K562 (cell line): ENCODE results near the gene TRIM32. TPM values are rescaled to one million over a fixed set of nuclear protein-coding genes. Genes with fewer than 3 reads are reported as not detected.
A peak's percentile ranks its signal among the peaks of the same experiment; 100 is the strongest.

ENCODE experiments used
- ATAC-seq: fragments of 200-7000 bp; cut with Tn5 transposase; 3 replicates; pipeline ENCODE4 v1.9.1; 2020; ENCODE audit warnings: moderate library complexity
- BruUV-seq: library from RNA; stranded (reverse); fragments of 400-500 nt; replicated peaks from 2 replicates; lab custom pipeline; 2021; lab: Mats Ljungman, UMichigan
- CTCF ChIA-PET: fragments of 300-600 bp; formaldehyde crosslinking; extraction: SDS; loops from one replicate; lab custom pipeline; 2021; ENCODE audit warnings: low intra/inter-chr PET ratio; lab: Yijun Ruan, JAX
- POLR2A ChIA-PET: fragments of 300-600, 350-650 bp; sonication (Branson Sonifier 250); formaldehyde crosslinking; extraction: SDS; loops from one replicate; lab custom pipeline; 2021; ENCODE audit warnings: antibody characterized with exemption, inconsistent platforms; lab: Yijun Ruan, JAX
- DNase-seq, 4 experiments: peaks; one replicate each; pipeline versions ENCODE4 v3.0.0 to v3.0.0-alpha.2; 2011 to 2018; ENCODE audit warnings: low spot score in 3 of 4, mixed read lengths in 3 of 4; ENCODE audit errors: extremely low read depth in 1 of 4
- FAIRE-seq: peaks from 2 replicates; lab custom pipeline; 2011; peaks lifted over from hg19 to GRCh38; lab: Jason Lieb, UNC
- H2AFZ ChIP-seq: 2 replicates; pipeline ENCODE4 v1.6.0; 2011; ENCODE audit warnings: low read depth, low read length, control low read depth, inconsistent platforms
- H3K27ac ChIP-seq: fragments of 200-600 bp; 3 replicates; pipeline ENCODE4 v1.8.0; 2011; ENCODE audit warnings: low read depth, mild to moderate bottlenecking, control low read depth, inconsistent platforms, low read length, moderate library complexity, mixed read lengths; ENCODE audit errors: extremely low read depth
- H3K27me3 ChIP-seq, 2 experiments: fragments of 300-600 bp in 1 of 2; 2 replicates in 1 of 2; 3 replicates in 1 of 2; pipeline versions ENCODE4 v1.6.0 to v1.8.0; 2011; ENCODE audit warnings: inconsistent platforms in 2 of 2, low read length in 2 of 2, mild to moderate bottlenecking in 1 of 2, mixed read lengths in 1 of 2, moderate library complexity in 1 of 2; ENCODE audit not compliant: control insufficient read depth in 2 of 2, insufficient read depth in 2 of 2
- H3K36me3 ChIP-seq: fragments of 300-600 bp; 3 replicates; pipeline ENCODE4 v1.8.0; 2011; ENCODE audit warnings: mild to moderate bottlenecking, low read length, inconsistent platforms; ENCODE audit not compliant: control insufficient read depth, insufficient read depth
- H3K4me1 ChIP-seq, 2 experiments: fragments of 200-600 bp in 1 of 2; replicated peaks in 1 of 2; 2 replicates in 1 of 2; 3 replicates in 1 of 2; pipeline versions ENCODE4 v1.5.1 to v1.8.0; 2011; ENCODE audit warnings: inconsistent platforms in 2 of 2, low read length in 2 of 2, mild to moderate bottlenecking in 1 of 2, mixed read lengths in 1 of 2, moderate library complexity in 1 of 2; ENCODE audit not compliant: control insufficient read depth in 2 of 2, insufficient read depth in 2 of 2
- H3K4me2 ChIP-seq: 2 replicates; pipeline ENCODE4 v1.6.1; 2011; ENCODE audit warnings: low read length, control low read depth, inconsistent platforms, mixed read lengths; ENCODE audit not compliant: insufficient read depth
- H3K4me3 ChIP-seq: fragments of 200-600 bp; sonication (generic), shearing (Covaris generic); 2 replicates; pipeline ENCODE4 v1.5.1; 2016; ENCODE audit warnings: control low read depth, inconsistent platforms
- H3K79me2 ChIP-seq: fragments of 200-600 bp; 3 replicates; pipeline ENCODE4 v1.8.0; 2011; ENCODE audit warnings: low read length, inconsistent platforms; ENCODE audit not compliant: control insufficient read depth, insufficient read depth
- H3K9ac ChIP-seq, 2 experiments: 2 replicates each; pipeline versions ENCODE4 v1.6.0 to v1.6.1; 2011; ENCODE audit warnings: low read depth in 2 of 2, low read length in 2 of 2, control low read depth in 1 of 2, inconsistent platforms in 1 of 2, mild to moderate bottlenecking in 1 of 2, mixed read lengths in 1 of 2; ENCODE audit not compliant: insufficient read depth in 1 of 2
- H3K9me1 ChIP-seq: one replicate; pipeline ENCODE4 v1.6.0; 2011; ENCODE audit warnings: inconsistent platforms, mild to moderate bottlenecking, low read length, moderate library complexity; ENCODE audit not compliant: control insufficient read depth, insufficient read depth
- H3K9me3 ChIP-seq: replicated peaks from 2 replicates; pipeline ENCODE4 v1.5.1; 2011; ENCODE audit warnings: low read depth, low read length, inconsistent platforms; ENCODE audit not compliant: control insufficient read depth, insufficient read depth
- H4K20me1 ChIP-seq: replicated peaks from 2 replicates; pipeline ENCODE4 v1.6.1; 2011; ENCODE audit warnings: low read length, inconsistent platforms, mixed read lengths; ENCODE audit not compliant: control insufficient read depth, insufficient read depth
- HLTF ChIP-seq: fragments of 450-650 bp; IDR thresholded peaks from 2 replicates; pipeline ENCODE4 v1.6.1; 2016
- MEF2A ChIP-seq: IDR thresholded peaks from 2 replicates; pipeline ENCODE4 v1.6.1; 2011; ENCODE audit warnings: low read depth, mild to moderate bottlenecking, low read length, moderate library complexity; ENCODE audit not compliant: control insufficient read depth
- NFE2 ChIP-seq: IDR thresholded peaks from 2 replicates; pipeline ENCODE4 v1.6.1; 2014; ENCODE audit warnings: antibody characterized with exemption, low read depth
- RAD21 ChIP-seq, 2 experiments: fragments of 250-450 bp in 1 of 2; fragments of 450-650 bp in 1 of 2; sonication (Bioruptor Pico) in 1 of 2; formaldehyde crosslinking in 1 of 2; IDR thresholded peaks in 1 of 2; conservative IDR thresholded peaks in 1 of 2; 2 replicates each; pipeline versions ENCODE4 v1.4.0 to v1.8.0; 2020 to 2022; ENCODE audit warnings: mild to moderate bottlenecking in 2 of 2, moderate library complexity in 1 of 2
- ZNF24 ChIP-seq: fragments of 450-650 bp; IDR thresholded peaks from 2 replicates; pipeline ENCODE4 v1.6.1; 2016
- WGBS: fragments of 100-300 bp; shearing (Covaris generic); methylation state at CpG from one replicate; pipeline ENCODE4 v1.1.6; 2016; ENCODE audit warnings: low coverage, mixed read lengths; ENCODE audit not compliant: insufficient coverage; ENCODE audit errors: missing lambda C conversion rate; 5-methylcytosine and 5-hydroxymethylcytosine counted together
- in situ Hi-C: fragments of 300-500 bp; cut with MboI; formaldehyde crosslinking; loops from 4 replicates; pipeline ENCODE4 v1.15.0; 2018; ENCODE audit warnings: inconsistent platforms, mixed read lengths
- intact Hi-C: fragments of 100-400 bp; cut with micrococcal nuclease; formaldehyde crosslinking; loops from 2 replicates; pipeline ENCODE4 v1.14.2; 2022
- polyA plus RNA-seq, 8 experiments: library from polyadenylated mRNA; depleted of rRNA in 4 of 8; stranded (reverse) in 5 of 8; unstranded in 3 of 8; fragments of >200 nt; fragmentation: Nextera tagmentation in 2 of 8; fragmentation: Illumina TruSeq in 1 of 8; extraction: Ambion mirVana in 2 of 8; extraction: Trizol in 1 of 8; gene quantifications; 2 replicates each; pipeline versions ENCODE4 v1.2.1 to v1.2.3, GENCODE V29; 2011 to 2014; ENCODE audit warnings: inconsistent platforms in 1 of 8, missing spikeins in 1 of 8
- total RNA-seq, 7 experiments: library from RNA; depleted of rRNA in 6 of 7; stranded (reverse); fragments of >200 nt in 6 of 7; fragmentation: Illumina TruSeq in 2 of 7; extraction: Trizol in 2 of 7; gene quantifications; 2 replicates each; pipeline versions ENCODE4 v1.2.1 to v1.2.3, GENCODE V29; 2011 to 2021; ENCODE audit warnings: low replicate concordance in 1 of 7
- TF ChIP-seq, protein P1 (sequence below): fragments of 450-650 bp; formaldehyde crosslinking; IDR thresholded peaks from 2 replicates; pipeline ENCODE4 v1.4.0; 2020; ENCODE audit warnings: mild to moderate bottlenecking, moderate library complexity
- TF ChIP-seq, protein P2 (sequence below), 3 experiments: IDR thresholded peaks in 2 of 3; conservative IDR thresholded peaks in 1 of 3; 2 replicates each; pipeline ENCODE4 v1.5.1; 2011 to 2012; ENCODE audit warnings: low read length in 3 of 3, mild to moderate bottlenecking in 3 of 3, control low read depth in 2 of 3, improper control_type of control experiment in 1 of 3, inconsistent platforms in 1 of 3, low read depth in 1 of 3, mixed read lengths in 1 of 3, moderate library complexity in 1 of 3; ENCODE audit not compliant: insufficient read depth in 2 of 3
- TF ChIP-seq, protein P3 (sequence below), 2 experiments: fragments of 450-650 bp; formaldehyde crosslinking in 1 of 2; IDR thresholded peaks; 2 replicates each; pipeline versions ENCODE4 v1.4.0 to v1.6.1; 2014 to 2020; ENCODE audit warnings: mild to moderate bottlenecking in 2 of 2, borderline replicate concordance in 1 of 2, low read depth in 1 of 2

The TRIM32 gene
- total and polyA plus RNA-seq, 9 of the 15 experiments (the other 6 are each of a cell fraction or from before 2014, with no cell fraction given) = 3.5 to 9.4 (median 5.9) TPM

DNA sequence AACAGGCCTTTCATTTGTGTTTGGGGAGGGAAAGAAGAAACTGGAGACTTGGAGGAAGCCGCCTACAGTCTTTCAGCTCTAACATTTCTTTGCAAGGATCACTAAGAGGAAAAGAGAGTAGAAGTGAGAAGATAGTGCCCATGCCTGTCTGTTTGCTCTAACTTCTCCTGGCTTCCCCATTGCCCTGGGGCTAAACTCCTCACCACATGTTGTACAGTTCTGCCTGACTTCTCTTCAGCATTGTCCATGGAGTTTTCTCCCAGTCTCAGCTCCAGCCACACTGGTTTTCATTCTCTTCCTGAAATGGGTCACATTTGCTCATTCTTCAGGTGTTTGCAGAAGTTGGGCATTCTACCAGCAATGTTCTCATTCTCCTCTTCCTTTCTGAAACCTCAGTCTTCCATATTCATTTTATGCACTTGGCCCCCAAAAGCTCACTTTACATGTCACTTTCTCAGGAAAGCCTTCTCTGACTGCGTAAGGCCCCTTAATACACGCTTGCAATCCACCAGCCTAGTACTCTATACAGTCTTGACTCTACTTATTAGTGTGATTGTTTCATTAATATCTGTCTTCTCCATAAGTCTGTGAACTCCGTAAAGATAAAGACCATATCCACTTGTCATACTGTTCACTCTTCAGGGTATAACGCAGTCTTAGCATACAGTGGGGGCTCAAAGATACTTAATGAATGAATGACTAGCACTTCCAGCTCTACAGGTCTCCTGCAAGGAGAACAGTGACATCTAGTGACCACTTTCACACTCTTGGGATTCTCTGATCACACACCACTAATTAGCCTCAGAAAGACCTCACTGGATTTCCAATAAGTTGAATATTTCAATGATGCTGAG lies 40.2 kb upstream of the TRIM32 start:
- Histone ChIP-seq H3K79me2 (no peaks in the 10 kb centered on the region), H2AFZ (no peak overlapping the region), H3K4me1 (no peaks in the 10 kb centered on the region), H3K27me3 (no peaks in the 10 kb centered on the region), H3K4me2 (no peak overlapping the region), H4K20me1 (no peaks in the 10 kb centered on the region), H3K9me3 (no peaks in the 10 kb centered on the region), H3K4me3 (no peak overlapping the region), H3K36me3 (no peaks in the 10 kb centered on the region), H3K27ac (no peak overlapping the region), H3K9ac (no peak overlapping the region), H3K9me1 (no peaks in the 10 kb centered on the region)
- FAIRE-seq (peak; percentile 75), ATAC-seq (peak; percentile 88), DNase-seq (peak in 3 of 4 experiments; percentile 9 to 40 (median 18))
- in situ Hi-C loops (no loop called here), intact Hi-C loops (loop anchor here (1.0 to 5.0 kb wide), 4 partner anchors 58 to 1055 kb away; partner anchors contain the start of gene PAPPA)
- POLR2A ChIA-PET = interaction anchor here (0.7 to 0.8 kb wide), 2 partner anchors 11 to 99 kb away, joined by 3 to 4 read pairs; no protein-coding TSS in a partner anchor
- CTCF ChIA-PET = interaction anchor here (0.9 to 1.3 kb wide), 3 partner anchors 497 to 1052 kb away, joined by 3 read pairs; no protein-coding TSS in a partner anchor
- 5% methylated on average over 5 of the region's 5 CpGs for WGBS
- BruUV-seq = no TSS peak
- TF ChIP-seq MEF2A (no peak), RAD21 (CRISPR knock-in tag; conservative IDR thresholded peaks at IDR 0.05 in 1 of 2, IDR thresholded peaks at IDR 0.05 in 1 of 2) (peak; percentile 72 to 74), NFE2 (peak; percentile 18; the same call in 1 of the 2 replicates), ZNF24 (peak; percentile 75), HLTF (no peak)
- TF ChIP-seq, protein P1, sequence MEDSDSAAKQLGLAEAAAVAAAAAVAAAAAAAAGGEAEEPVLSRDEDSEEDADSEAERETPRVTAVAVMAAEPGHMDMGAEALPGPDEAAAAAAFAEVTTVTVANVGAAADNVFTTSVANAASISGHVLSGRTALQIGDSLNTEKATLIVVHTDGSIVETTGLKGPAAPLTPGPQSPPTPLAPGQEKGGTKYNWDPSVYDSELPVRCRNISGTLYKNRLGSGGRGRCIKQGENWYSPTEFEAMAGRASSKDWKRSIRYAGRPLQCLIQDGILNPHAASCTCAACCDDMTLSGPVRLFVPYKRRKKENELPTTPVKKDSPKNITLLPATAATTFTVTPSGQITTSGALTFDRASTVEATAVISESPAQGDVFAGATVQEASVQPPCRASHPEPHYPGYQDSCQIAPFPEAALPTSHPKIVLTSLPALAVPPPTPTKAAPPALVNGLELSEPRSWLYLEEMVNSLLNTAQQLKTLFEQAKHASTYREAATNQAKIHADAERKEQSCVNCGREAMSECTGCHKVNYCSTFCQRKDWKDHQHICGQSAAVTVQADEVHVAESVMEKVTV (CRISPR knock-in tag) = peak; percentile 55
- TF ChIP-seq, protein P2, sequence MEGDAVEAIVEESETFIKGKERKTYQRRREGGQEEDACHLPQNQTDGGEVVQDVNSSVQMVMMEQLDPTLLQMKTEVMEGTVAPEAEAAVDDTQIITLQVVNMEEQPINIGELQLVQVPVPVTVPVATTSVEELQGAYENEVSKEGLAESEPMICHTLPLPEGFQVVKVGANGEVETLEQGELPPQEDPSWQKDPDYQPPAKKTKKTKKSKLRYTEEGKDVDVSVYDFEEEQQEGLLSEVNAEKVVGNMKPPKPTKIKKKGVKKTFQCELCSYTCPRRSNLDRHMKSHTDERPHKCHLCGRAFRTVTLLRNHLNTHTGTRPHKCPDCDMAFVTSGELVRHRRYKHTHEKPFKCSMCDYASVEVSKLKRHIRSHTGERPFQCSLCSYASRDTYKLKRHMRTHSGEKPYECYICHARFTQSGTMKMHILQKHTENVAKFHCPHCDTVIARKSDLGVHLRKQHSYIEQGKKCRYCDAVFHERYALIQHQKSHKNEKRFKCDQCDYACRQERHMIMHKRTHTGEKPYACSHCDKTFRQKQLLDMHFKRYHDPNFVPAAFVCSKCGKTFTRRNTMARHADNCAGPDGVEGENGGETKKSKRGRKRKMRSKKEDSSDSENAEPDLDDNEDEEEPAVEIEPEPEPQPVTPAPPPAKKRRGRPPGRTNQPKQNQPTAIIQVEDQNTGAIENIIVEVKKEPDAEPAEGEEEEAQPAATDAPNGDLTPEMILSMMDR (IDR thresholded peaks at IDR 0.05 in 2 of 3, conservative IDR thresholded peaks at IDR 0.05 in 1 of 3; ENCODE audit: insufficient read depth in 2 of 3, low read depth in 1 of 3, low read length in 3 of 3) = peak; percentile 47 to 68 (median 58)
- TF ChIP-seq, protein P3, sequence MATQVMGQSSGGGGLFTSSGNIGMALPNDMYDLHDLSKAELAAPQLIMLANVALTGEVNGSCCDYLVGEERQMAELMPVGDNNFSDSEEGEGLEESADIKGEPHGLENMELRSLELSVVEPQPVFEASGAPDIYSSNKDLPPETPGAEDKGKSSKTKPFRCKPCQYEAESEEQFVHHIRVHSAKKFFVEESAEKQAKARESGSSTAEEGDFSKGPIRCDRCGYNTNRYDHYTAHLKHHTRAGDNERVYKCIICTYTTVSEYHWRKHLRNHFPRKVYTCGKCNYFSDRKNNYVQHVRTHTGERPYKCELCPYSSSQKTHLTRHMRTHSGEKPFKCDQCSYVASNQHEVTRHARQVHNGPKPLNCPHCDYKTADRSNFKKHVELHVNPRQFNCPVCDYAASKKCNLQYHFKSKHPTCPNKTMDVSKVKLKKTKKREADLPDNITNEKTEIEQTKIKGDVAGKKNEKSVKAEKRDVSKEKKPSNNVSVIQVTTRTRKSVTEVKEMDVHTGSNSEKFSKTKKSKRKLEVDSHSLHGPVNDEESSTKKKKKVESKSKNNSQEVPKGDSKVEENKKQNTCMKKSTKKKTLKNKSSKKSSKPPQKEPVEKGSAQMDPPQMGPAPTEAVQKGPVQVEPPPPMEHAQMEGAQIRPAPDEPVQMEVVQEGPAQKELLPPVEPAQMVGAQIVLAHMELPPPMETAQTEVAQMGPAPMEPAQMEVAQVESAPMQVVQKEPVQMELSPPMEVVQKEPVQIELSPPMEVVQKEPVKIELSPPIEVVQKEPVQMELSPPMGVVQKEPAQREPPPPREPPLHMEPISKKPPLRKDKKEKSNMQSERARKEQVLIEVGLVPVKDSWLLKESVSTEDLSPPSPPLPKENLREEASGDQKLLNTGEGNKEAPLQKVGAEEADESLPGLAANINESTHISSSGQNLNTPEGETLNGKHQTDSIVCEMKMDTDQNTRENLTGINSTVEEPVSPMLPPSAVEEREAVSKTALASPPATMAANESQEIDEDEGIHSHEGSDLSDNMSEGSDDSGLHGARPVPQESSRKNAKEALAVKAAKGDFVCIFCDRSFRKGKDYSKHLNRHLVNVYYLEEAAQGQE (IDR thresholded peaks at IDR 0.05; ENCODE audit: borderline replicate concordance) = peak; percentile 34; the same call in 1 of the 2 replicates
- TF ChIP-seq, protein P3 (CRISPR knock-in tag; IDR thresholded peaks at IDR 0.05; ENCODE audit: low read depth) = no peak
